CD14-positive monocyte (primary cell): ENCODE measurements around the gene ACTBL2. TPM values are rescaled to one million over a fixed set of nuclear protein-coding genes. Genes with fewer than 3 reads are reported as not detected.

Experiments
- DNase-seq, 3 donors: peaks; one replicate each; pipeline ENCODE4 v3.0.0-alpha.2; 2011 to 2022
- H2AFZ ChIP-seq: 2 replicates; pipeline ENCODE4 v1.6.0; 2012; ENCODE audit warnings: mild to moderate bottlenecking, low read depth, low read length, inconsistent platforms; ENCODE audit not compliant: insufficient read depth, poor library complexity, severe bottlenecking
- H3K27ac ChIP-seq, 2 donors: 1 replicate in 1 of 2; 2 replicates in 1 of 2; pipeline ENCODE4 v1.5.1; 2012 to 2013; ENCODE audit warnings: low read length in 2 of 2, control low read depth in 1 of 2, inconsistent platforms in 1 of 2, low read depth in 1 of 2, mild to moderate bottlenecking in 1 of 2
- H3K27me3 ChIP-seq, 2 donors: one replicate each; pipeline versions ENCODE4 v1.6.0 to v1.6.1; 2011 to 2013; ENCODE audit warnings: low read length in 2 of 2; ENCODE audit not compliant: control insufficient read depth in 2 of 2, insufficient read depth in 2 of 2
- H3K36me3 ChIP-seq, 2 donors: replicated peaks in 1 of 2; 1 replicate in 1 of 2; 2 replicates in 1 of 2; pipeline versions ENCODE4 v1.5.1 to v1.6.1; 2012 to 2013; ENCODE audit warnings: low read length in 2 of 2, control low read depth in 1 of 2, inconsistent platforms in 1 of 2, mild to moderate bottlenecking in 1 of 2; ENCODE audit not compliant: insufficient read depth in 2 of 2, control insufficient read depth in 1 of 2
- H3K4me1 ChIP-seq, 2 donors: 1 replicate in 1 of 2; 2 replicates in 1 of 2; pipeline versions ENCODE4 v1.5.1 to v1.6.1; 2012 to 2013; ENCODE audit warnings: low read length in 2 of 2, control low read depth in 1 of 2, inconsistent platforms in 1 of 2, mild to moderate bottlenecking in 1 of 2, moderate library complexity in 1 of 2; ENCODE audit not compliant: insufficient read depth in 2 of 2, control insufficient read depth in 1 of 2
- H3K4me2 ChIP-seq: replicated peaks from 2 replicates; pipeline ENCODE3; 2012; ENCODE audit warnings: low read length, moderate library complexity, mild to moderate bottlenecking; ENCODE audit not compliant: poor library complexity, severe bottlenecking; ENCODE audit errors: extremely low read depth
- H3K4me3 ChIP-seq, 3 experiments: fragments of 200-600 bp in 1 of 3; sonication (generic) in 1 of 3; replicated peaks in 1 of 3; 1 replicate in 2 of 3; 2 replicates in 1 of 3; pipeline ENCODE4 v1.5.1; 2011 to 2013; ENCODE audit warnings: low read length in 3 of 3, mild to moderate bottlenecking in 3 of 3, control low read depth in 2 of 3, low read depth in 2 of 3, inconsistent platforms in 1 of 3, moderate library complexity in 1 of 3
- H3K79me2 ChIP-seq: 2 replicates; pipeline ENCODE4 v1.6.0; 2012; ENCODE audit warnings: mild to moderate bottlenecking, control low read depth, inconsistent platforms, low read length, moderate library complexity; ENCODE audit not compliant: insufficient read depth
- H3K9ac ChIP-seq: 2 replicates; pipeline ENCODE4 v1.6.0; 2017; ENCODE audit warnings: low read length, mild to moderate bottlenecking; ENCODE audit not compliant: insufficient read depth, poor library complexity, severe bottlenecking
- H3K9me3 ChIP-seq, 2 donors: replicated peaks in 1 of 2; 1 replicate in 1 of 2; 2 replicates in 1 of 2; pipeline versions ENCODE4 v1.5.1 to v1.6.1; 2012 to 2013; ENCODE audit warnings: low read length in 2 of 2, control low read depth in 1 of 2; ENCODE audit not compliant: control insufficient read depth in 1 of 2, insufficient read depth in 1 of 2
- H4K20me1 ChIP-seq: 2 replicates; pipeline ENCODE4 v1.6.0; 2012; ENCODE audit warnings: mild to moderate bottlenecking, low read length, control low read depth, moderate library complexity; ENCODE audit not compliant: insufficient read depth
- H3K27ac Mint-ChIP-seq, 7 donors: one replicate each; pipeline ENCODE4 v1.8.0; 2020; ENCODE audit warnings: mild to moderate bottlenecking in 7 of 7, mixed read lengths in 7 of 7, moderate library complexity in 6 of 7, inconsistent platforms in 2 of 7
- H3K27me3 Mint-ChIP-seq, 3 donors: one replicate each; pipeline ENCODE4 v1.8.0; 2021 to 2022; ENCODE audit warnings: low read depth in 3 of 3, mild to moderate bottlenecking in 3 of 3, mixed read lengths in 3 of 3, moderate library complexity in 3 of 3, inconsistent platforms in 1 of 3
- H3K36me3 Mint-ChIP-seq, 2 donors: one replicate each; pipeline ENCODE4 v1.8.0; 2020; ENCODE audit warnings: mixed read lengths in 2 of 2, inconsistent platforms in 1 of 2, mild to moderate bottlenecking in 1 of 2
- H3K4me1 Mint-ChIP-seq: one replicate; pipeline ENCODE4 v1.8.0; 2020; ENCODE audit warnings: mild to moderate bottlenecking, mixed read lengths
- H3K4me3 Mint-ChIP-seq, 2 donors: one replicate each; pipeline ENCODE4 v1.8.0; 2020; ENCODE audit warnings: mild to moderate bottlenecking in 2 of 2, mixed read lengths in 2 of 2, moderate library complexity in 1 of 2
- H3K9me3 Mint-ChIP-seq, 7 donors: one replicate each; pipeline ENCODE4 v1.8.0; 2020 to 2022; ENCODE audit warnings: mixed read lengths in 7 of 7, mild to moderate bottlenecking in 6 of 7, moderate library complexity in 6 of 7, inconsistent platforms in 2 of 7
- WGBS: methylation state at CpG from one replicate; pipeline ENCODE4 v1.1.5; 2013; ENCODE audit warnings: missing lambda C conversion rate; ENCODE audit not compliant: insufficient coverage; 5-methylcytosine and 5-hydroxymethylcytosine counted together
- intact Hi-C, 2 donors: fragments of 100-400 bp; cut with micrococcal nuclease; formaldehyde crosslinking; loops; one replicate each; pipeline versions ENCODE4 v1.15.0 to v1.15.1; 2023
- polyA plus RNA-seq, 3 donors: library from polyadenylated mRNA; depleted of rRNA in 1 of 3; unstranded in 2 of 3; stranded (reverse) in 1 of 3; fragments of 300-500 nt in 2 of 3; fragments of >200 nt in 1 of 3; fragmentation: Illumina TruSeq in 2 of 3; gene quantifications; 1 replicate in 2 of 3; 2 replicates in 1 of 3; pipeline ENCODE4 v1.2.3, GENCODE V29; 2012 to 2021
- TF ChIP-seq, protein P1 (sequence below): fragments of 200-600 bp; IDR thresholded peaks from one replicate; pipeline ENCODE4 v1.8.0; 2022; ENCODE audit warnings: antibody characterized with exemption, mild to moderate bottlenecking

Gene ACTBL2
- polyA plus RNA-seq, 3 donors, result not detected

DNA sequence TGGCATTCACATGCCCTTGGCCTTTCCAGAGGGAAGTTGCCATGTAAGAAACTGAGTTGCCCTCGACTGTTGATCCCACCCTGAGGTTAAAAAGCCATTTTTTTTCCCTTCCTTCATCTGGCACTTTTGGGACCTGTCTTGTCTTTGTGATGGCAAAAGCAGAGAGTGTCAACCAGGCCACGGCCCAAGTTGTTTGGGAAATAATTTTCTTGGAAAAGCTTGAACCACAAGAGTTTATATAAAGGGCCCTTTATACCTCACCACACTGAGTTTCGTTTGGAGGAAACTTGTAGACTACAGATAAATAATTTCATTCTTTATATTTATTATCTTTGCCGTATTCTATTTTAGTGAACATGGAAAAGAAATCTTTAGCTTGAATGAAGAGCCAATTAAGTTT is 34.3 kb downstream of the ACTBL2 start:
- Histone ChIP-seq H3K9me3 (no peaks in the 10 kb centered on the region), H3K27ac (no peak overlapping the region), H3K4me1 (no peaks in the 10 kb centered on the region), H4K20me1 (no peaks in the 10 kb centered on the region), H3K4me2 (no peak overlapping the region), H3K27me3 (no peaks in the 10 kb centered on the region), H3K79me2 (no peaks in the 10 kb centered on the region), H3K36me3 (no peaks in the 10 kb centered on the region), H3K4me3 (no peak overlapping the region), H3K9ac (no peak overlapping the region), H2AFZ (no peak overlapping the region)
- Mint-ChIP-seq H3K9me3 (peaks cover 0 to 4% (median 2%) of the 10 kb centered on the region in 7 donors), H3K36me3 (no peaks in the 10 kb centered on the region), H3K27me3 (peaks cover 0 to 7% (median 1%) of the 10 kb centered on the region in 3 donors), H3K4me1 (no peaks in the 10 kb centered on the region), H3K27ac (no peak overlapping the region), H3K4me3 (no peak overlapping the region)
- intact Hi-C loops, result no loop called here
- TF ChIP-seq, protein P1, sequence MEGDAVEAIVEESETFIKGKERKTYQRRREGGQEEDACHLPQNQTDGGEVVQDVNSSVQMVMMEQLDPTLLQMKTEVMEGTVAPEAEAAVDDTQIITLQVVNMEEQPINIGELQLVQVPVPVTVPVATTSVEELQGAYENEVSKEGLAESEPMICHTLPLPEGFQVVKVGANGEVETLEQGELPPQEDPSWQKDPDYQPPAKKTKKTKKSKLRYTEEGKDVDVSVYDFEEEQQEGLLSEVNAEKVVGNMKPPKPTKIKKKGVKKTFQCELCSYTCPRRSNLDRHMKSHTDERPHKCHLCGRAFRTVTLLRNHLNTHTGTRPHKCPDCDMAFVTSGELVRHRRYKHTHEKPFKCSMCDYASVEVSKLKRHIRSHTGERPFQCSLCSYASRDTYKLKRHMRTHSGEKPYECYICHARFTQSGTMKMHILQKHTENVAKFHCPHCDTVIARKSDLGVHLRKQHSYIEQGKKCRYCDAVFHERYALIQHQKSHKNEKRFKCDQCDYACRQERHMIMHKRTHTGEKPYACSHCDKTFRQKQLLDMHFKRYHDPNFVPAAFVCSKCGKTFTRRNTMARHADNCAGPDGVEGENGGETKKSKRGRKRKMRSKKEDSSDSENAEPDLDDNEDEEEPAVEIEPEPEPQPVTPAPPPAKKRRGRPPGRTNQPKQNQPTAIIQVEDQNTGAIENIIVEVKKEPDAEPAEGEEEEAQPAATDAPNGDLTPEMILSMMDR, result no peak
- DNase-seq, result no peak
- WGBS, result 100% methylated on average over 1 of the region's 4 CpGs

DNA sequence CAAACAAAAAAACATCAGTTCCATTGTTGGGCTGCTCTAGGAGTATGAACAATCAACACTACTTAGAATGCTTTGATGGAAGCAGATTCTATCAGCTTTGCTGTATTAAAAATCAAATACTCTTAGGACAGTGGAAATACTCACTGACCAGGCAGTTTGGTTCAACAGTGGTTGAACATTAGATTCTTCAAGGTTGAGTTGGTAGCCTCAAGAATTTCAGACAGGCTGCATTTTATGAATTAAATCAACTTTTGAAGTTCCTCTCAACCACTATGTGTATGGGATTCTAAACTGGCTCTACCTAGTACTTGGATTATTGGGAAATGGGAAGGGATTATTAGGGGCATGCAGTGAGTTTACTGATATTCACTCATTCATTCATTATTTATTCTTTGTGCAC is 35.0 kb downstream of the ACTBL2 start:
- H3K4me2 ChIP-seq, result no peak overlapping the region
- Mint-ChIP-seq H3K27ac (no peak overlapping the region), H3K36me3 (no peaks in the 10 kb centered on the region), H3K9me3 (peaks cover 0 to 4% (median 2%) of the 10 kb centered on the region in 7 donors), H3K4me3 (no peak overlapping the region), H3K27me3 (peaks cover 0 to 7% (median 1%) of the 10 kb centered on the region in 3 donors), H3K4me1 (no peaks in the 10 kb centered on the region)
- H4K20me1 ChIP-seq, result no peaks in the 10 kb centered on the region
- no peak overlapping the region for H2AFZ ChIP-seq
- no peaks in the 10 kb centered on the region for H3K27me3 ChIP-seq
- H3K4me1 ChIP-seq, result no peaks in the 10 kb centered on the region
- intact Hi-C loops, result no loop called here
- H3K9ac ChIP-seq, result no peak overlapping the region
- H3K27ac ChIP-seq, result no peak overlapping the region
- H3K79me2 ChIP-seq, result no peaks in the 10 kb centered on the region
- DNase-seq, result no peak
- TF ChIP-seq, protein P1, result no peak
- no peak overlapping the region for H3K4me3 ChIP-seq
- H3K9me3 ChIP-seq, result no peaks in the 10 kb centered on the region
- H3K36me3 ChIP-seq, result no peaks in the 10 kb centered on the region
